Retinal pigment epithelial cell (primary cell): ENCODE results near the gene TWNK.

Source experiments
- DNase-seq: peaks from one replicate; pipeline ENCODE4 v3.0.0-alpha.2; 2010; ENCODE audit warnings: low read depth
- H3K4me3 ChIP-seq: 2 replicates; pipeline ENCODE4 v1.5.1; 2011; ENCODE audit warnings: mild to moderate bottlenecking, low read length, control low read depth, moderate library complexity
- TF ChIP-seq, protein P1 (sequence below): conservative IDR thresholded peaks from 2 replicates; pipeline ENCODE4 v1.5.1; 2011; ENCODE audit warnings: low read depth, low read length, control low read depth, inconsistent platforms

TWNK gene

DNA sequence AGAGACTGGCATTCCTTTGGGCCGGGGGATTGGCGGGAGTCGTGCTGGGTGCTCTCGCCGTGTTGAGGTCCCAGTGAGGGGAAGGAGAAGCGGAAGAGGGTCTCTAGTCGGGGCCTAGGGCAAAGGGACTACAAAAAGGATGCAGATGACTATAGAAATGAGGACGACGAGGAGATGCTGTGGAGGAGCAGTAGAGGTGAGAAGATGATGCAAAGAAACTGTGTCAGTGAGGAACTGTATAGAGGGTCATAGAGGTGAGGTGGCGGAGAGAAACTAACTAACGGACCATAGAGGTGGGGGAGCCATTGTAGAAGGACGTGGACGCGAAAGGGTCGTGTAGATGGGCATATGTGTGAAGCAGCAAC lies 324 bp downstream of the TWNK start:
- TF ChIP-seq, protein P1, sequence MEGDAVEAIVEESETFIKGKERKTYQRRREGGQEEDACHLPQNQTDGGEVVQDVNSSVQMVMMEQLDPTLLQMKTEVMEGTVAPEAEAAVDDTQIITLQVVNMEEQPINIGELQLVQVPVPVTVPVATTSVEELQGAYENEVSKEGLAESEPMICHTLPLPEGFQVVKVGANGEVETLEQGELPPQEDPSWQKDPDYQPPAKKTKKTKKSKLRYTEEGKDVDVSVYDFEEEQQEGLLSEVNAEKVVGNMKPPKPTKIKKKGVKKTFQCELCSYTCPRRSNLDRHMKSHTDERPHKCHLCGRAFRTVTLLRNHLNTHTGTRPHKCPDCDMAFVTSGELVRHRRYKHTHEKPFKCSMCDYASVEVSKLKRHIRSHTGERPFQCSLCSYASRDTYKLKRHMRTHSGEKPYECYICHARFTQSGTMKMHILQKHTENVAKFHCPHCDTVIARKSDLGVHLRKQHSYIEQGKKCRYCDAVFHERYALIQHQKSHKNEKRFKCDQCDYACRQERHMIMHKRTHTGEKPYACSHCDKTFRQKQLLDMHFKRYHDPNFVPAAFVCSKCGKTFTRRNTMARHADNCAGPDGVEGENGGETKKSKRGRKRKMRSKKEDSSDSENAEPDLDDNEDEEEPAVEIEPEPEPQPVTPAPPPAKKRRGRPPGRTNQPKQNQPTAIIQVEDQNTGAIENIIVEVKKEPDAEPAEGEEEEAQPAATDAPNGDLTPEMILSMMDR: no peak
- H3K4me3 ChIP-seq: peak overlapping the region; percentile 93
- no peak for DNase-seq

DNA sequence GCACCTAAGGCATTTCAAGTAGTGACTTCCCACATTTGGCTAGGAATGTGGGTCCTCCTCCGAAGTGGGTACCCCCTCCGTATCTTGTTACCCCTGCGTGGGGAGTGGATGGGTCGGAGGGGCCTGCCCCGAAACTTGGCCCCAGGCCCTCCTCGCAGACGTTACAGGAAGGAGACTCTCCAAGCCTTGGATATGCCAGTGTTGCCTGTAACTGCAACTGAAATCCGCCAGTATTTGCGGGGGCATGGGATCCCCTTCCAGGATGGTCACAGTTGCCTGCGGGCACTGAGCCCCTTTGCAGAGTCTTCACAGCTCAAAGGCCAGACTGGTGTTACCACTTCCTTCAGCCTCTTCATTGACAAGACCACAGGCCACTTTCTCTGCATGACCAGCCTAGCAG lies 823 bp downstream of the TWNK start:
- peak overlapping the region; percentile 93 for H3K4me3 ChIP-seq
- no peak for DNase-seq
- TF ChIP-seq, protein P1: no peak

DNA sequence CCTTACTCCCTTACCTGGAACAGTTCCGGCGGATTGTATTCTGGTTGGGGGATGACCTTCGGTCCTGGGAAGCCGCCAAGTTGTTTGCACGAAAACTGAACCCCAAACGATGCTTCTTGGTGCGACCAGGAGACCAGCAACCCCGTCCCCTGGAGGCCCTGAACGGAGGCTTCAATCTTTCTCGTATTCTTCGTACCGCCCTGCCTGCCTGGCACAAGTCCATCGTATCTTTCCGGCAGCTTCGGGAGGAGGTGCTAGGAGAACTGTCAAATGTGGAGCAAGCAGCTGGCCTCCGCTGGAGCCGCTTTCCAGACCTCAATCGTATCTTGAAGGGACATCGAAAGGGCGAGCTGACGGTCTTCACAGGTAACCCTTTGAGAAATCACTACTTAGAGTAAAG lies 1.7 kb downstream of the TWNK start:
- no peak overlapping the region for H3K4me3 ChIP-seq
- TF ChIP-seq, protein P1: no peak
- DNase-seq: no peak

DNA sequence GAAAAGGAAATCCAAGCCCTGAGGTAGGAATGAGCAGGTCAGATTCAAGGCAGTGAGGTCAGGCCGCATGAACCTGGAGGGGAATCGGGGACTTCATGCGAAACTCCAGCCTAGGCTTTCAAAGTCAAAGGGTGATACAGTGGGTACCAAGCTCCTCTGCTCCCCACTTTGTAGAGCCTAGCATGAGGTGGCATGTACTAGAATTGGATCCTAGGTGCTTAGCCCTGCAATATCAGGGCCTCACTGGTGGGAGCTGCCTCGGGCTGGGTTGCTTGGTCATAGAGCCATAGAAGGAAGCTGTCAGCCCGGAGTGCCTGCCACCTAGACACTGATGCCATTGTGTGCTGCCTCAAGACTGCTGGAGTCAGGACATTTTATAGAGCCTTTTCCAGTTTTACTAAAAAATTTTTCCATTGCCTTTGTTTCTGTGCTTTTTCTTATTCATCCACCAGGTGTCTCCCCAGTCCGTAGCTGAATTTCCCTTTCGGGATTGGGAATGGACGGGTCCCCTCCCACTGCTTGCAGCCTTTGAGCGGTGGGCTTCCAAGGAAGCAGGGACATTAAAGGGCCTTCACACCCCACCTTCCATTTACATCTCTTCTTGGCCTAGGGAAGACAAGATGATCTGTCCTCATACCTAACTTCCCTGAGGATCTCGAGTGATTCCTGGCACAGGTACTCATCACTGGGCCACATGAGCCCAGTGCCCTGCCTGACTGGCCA lies 6.8 kb downstream of the TWNK start:
- no peak overlapping the region for H3K4me3 ChIP-seq
- no peak for DNase-seq
- TF ChIP-seq, protein P1: peak; percentile 76

DNA sequence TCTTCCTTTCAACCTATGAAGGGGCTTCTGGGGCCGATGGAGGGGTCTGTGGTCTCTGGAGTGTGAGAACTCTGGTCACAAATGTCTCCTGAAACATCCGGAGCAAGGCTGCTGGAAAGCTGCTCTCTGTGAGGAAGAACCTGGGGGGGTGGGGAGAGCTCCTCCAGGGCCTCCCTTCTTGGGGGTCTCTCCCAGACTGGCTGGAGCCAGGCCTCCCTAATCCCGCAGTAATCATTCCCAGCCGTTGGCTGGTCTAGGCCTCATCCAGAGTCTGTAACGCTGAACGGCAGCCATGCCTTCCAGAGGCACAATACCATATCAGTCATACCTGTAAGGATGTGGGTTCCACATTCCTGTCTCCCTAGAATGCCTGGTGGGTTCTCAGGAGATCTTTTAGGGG lies 7.8 kb downstream of the TWNK start:
- no peak overlapping the region for H3K4me3 ChIP-seq
- TF ChIP-seq, protein P1: no peak

DNA sequence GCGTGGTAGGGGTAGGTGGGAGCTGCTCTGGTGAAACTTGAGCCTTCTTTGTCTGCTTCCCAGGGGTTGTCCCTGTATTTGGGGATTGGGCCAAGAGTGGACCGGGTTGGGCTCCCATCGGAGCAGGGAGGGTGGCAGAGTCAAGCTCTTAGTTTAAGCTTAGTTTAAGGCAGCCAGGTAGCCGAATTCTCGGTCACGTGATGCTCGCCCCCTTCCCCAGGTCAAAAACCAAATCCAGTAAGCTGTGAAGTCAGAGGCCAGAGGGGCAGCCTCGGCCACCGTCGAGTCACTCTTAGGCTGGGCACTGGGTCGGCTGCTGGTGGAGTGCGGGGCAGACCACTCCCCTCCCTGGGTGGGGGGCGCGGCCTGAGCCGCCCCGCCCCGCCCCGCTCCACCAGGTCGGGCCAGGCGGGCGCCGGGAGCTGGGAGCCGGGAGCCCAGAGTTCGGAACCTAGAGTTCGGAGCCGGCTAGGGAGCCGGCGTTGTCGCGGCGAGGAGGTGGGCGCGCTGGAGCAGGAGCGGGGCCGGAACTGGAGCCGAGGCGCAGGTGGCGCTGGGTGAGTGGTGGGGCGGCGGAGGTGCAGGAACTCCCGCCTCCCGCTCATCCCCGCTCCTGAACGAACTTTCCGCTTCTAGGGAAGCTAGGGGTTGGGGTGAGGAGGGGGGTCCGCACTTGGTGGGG lies 9.5 kb downstream of the TWNK start:
- H3K4me3 ChIP-seq: peak overlapping the region; percentile 77
- DNase-seq: no peak
- TF ChIP-seq, protein P1: no peak

More for the DNA sequence above, 7.8 kb downstream of the TWNK start:
- DNase-seq: no peak
